GM11168 (cell line): Measurements from ENCODE around the gene GDI1.

ENCODE experiments used
- in situ Hi-C: fragments of 300-500 bp; cut with MboI; formaldehyde crosslinking; loops from one replicate; pipeline ENCODE4 v1.12.0; 2022; ENCODE audit warnings: low sequenced_read_pairs; ENCODE audit not compliant: unreplicated experiment

GDI1 gene

DNA sequence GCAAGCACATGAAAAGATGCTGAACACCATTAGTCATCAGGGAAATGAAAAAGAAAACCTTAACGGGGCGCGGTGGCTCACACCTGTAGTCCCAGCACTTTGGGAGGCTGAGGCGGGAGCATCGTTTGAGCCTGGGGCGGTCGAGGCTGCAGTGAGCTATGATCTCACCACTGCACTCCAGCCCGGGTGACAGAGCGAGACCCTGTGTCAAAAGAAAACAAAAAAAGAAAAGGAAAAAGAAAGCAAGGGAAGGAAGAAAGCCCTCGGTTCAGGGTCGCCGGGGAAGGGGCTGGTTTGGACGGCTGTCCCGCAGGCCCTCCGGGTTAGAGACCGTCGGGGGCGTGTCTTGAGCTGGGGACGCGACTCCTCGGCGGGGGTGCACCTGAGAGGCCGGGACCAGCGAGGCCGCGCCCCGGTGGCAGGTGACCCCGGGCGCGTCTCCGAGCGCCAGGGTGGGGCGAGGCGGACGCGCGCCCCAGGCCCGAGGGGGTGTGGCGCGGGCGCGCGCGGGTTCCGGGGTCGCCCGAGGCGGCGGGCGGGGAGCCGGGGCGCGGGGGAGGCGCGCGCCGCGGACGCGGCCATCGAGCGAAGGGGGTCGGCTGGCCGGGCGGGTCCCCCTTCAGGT, 20.6 kb downstream of the GDI1 start:
- in situ Hi-C loops = no loop called here

DNA sequence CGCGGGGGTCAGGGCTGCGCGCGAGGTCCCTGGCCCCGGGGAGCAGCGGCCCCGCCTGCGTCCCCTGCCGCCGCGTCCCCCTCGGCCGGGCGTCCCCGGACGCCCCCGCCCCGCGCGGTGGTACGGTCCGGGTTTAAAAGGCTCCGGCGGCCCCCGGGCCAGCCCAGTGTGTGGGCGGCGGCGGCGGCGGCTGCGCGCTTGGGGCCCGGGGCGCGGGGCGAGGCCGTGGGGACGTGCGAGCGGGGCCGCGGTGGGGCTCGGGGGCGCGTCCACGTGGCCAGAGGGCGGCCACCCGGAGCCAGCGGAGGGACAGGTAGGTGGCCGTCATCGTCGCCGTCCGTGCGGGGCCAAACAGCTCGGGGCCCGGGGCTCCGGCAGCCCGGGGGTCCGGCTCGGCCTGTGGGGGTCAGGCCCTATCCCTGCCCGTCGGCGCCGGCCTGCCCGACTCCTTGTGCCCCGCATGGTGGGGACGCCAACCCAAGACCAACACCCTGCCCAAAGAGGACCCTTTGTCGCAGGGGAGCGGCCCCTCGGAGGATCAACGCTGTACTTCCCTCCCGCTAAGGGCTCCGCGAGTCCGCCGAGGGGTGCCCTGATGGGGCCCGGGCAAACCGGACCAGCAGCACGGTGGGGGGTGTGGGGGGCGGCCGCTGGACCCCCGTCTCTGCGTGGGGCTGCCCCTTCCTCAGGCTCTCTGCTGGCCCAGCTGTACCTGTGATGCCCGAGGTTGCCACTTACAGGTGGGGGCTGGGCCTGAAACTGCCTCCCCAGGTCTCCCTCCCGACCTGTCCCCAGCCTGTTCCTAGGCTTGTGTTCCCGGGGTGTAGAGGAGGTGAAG, 21.4 kb downstream of the GDI1 start, which contains the start of gene PLXNA3:
PLXNA3 (plus strand) TSS at position 166 of the 838 bp plus-strand sequence. CDS start 1,903 bp downstream, outside the sequence.
- in situ Hi-C loops = no loop called here

GRCh38 chrX:154458954-154459778, 22.2 kb downstream of the GDI1 start:
- in situ Hi-C loops = no loop called here

DNA sequence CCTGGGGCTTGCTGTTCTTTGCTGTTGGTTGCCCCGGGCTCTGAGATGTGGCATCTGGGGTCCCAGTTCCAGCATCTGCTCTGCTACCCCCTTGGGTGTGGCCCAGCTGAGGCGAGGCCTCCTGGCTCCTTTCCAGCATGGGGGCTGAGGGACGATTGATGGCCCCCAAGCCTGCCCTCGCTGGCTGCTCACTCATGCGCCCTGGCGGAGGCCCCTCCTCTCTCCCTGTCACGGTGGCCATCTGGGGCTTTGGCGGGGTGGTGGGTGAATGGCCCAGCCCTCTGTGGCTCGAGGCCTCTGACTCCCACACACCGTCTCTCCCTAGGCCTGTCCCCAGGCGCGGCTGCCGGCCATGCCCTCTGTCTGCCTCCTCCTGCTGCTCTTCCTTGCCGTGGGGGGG, 22.9 kb downstream of the GDI1 start:
- in situ Hi-C loops = no loop called here

- in situ Hi-C loops = no loop called here
Observed at GRCh38 chrX:154460326-154460725, 23.4 kb downstream of the GDI1 start.

- in situ Hi-C loops = no loop called here
Observed at GRCh38 chrX:154462396-154462795, 25.4 kb downstream of the GDI1 start.

DNA sequence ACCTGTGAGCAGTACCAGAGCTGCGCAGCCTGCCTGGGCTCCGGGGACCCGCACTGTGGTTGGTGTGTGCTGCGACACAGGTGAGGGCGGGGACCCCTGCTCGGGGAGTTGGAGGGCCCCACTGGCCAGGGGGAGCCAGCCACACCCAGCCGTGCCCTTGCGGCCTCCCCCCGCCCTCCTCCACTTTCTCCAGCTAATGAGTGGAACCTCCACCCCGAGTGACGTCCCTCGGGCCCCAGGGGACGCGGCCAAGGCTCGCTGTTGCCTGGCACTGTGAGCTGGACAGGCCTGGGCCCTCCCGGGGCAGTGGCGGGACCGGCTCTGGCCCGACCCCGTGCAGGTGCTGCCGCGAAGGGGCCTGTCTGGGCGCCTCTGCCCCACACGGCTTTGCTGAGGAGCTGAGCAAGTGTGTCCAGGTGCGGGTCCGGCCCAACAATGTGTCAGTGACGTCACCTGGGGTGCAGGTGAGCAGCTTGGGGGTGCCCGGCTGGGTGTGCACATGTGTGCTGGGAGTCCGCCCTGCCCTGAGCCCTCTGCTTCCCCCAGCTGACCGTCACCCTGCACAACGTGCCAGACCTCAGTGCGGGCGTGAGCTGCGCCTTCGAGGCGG, 26.8 kb downstream of the GDI1 start:
- in situ Hi-C loops = no loop called here

DNA sequence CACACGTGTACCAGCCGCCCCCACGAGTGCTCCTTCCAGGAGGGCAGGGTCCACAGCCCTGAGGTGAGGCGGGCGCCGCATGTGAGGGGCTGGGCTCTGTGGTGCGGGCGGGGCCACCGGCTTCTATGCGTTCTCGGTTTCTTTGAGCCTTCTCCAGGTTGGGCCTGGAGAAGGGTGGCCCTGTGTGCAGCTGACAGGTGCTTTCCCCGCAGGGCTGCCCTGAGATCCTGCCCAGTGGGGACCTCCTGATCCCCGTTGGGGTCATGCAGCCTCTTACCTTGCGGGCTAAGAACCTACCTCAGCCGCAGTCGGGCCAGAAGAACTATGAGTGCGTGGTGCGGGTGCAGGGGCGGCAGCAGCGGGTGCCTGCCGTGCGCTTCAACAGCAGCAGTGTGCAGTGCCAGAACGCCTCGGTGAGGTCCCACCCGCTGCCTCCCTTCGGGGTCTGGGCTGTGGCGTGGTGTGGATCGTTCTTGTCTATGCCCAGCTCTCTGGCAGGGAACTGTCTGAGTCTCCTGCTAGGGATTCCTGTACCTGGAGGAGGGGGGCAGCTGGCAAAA, 27.9 kb downstream of the GDI1 start:
- in situ Hi-C loops = no loop called here

DNA sequence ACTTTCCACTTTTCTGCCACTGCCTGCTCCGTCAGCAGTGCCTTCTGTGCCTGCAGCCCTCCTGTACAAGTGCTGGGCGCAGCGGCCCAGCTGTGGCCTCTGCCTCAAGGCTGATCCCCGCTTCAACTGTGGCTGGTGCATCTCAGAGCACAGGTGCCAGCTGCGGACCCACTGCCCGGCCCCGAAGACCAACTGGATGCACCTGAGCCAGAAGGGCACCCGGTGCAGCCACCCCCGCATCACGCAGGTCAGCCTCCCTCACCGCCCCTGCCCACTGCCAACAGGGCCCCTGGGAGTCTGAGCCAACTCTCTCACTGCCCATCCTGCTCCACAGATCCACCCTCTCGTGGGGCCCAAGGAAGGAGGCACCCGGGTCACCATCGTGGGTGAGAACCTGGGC, 28.6 kb downstream of the GDI1 start:
- in situ Hi-C loops = no loop called here

DNA sequence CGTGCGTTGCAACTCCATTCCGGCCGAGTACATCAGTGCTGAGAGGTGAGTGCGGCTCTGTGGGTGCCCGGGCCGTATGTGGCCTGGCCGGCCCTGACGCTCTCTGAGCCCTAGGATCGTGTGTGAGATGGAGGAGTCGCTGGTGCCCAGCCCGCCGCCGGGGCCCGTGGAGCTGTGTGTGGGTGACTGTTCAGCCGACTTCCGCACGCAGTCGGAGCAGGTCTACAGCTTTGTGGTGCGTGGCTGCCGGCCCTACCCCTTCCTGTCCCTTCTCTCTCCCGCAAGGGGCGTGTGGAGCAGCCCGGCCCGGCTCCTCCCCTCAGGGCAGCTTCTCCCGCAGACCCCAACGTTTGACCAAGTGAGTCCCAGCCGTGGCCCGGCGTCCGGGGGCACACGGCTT, 29.1 kb downstream of the GDI1 start:
- in situ Hi-C loops = no loop called here

- in situ Hi-C loops = no loop called here
Observed at GRCh38 chrX:154466907-154467306, 30.0 kb downstream of the GDI1 start.

DNA sequence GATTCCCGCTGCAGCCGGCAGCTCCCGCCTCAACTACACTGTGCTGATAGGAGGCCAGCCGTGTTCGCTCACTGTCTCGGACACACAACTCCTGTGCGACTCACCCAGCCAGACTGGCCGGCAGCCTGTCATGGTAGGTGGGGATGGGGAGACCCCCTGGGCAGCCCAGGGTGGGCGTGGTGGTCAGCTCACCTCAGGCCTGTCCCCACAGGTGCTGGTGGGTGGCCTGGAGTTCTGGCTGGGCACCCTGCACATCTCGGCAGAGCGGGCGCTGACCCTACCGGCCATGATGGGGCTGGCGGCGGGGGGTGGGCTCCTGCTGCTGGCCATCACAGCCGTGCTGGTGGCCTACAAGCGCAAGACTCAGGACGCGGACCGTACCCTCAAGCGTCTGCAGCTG, 30.6 kb downstream of the GDI1 start:
- in situ Hi-C loops = no loop called here

GRCh38 chrX:154468217-154468616, 31.3 kb downstream of the GDI1 start:
- in situ Hi-C loops = no loop called here

DNA sequence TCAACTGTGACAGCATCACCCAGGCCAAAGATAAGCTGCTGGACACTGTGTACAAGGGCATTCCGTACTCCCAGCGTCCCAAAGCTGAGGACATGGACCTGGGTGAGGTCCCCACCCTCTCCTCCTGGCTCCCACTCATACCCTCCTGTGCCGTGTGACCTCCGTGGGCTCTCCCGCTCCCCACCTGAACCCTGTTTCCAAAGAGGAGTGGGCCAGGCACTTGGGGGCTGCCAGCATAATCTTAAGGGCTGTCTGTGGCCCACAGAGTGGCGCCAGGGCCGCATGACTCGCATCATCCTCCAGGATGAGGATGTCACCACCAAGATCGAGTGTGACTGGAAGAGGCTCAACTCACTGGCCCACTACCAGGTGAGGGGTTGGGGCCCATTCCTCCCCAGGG, 32.2 kb downstream of the GDI1 start:
- in situ Hi-C loops = no loop called here

GRCh38 chrX:154469880-154470279, 32.9 kb downstream of the GDI1 start:
- in situ Hi-C loops = no loop called here

GRCh38 chrX:154470434-154470833, 33.5 kb downstream of the GDI1 start:
- in situ Hi-C loops = no loop called here

- in situ Hi-C loops = no loop called here
Observed at GRCh38 chrX:154470914-154471568, 34.1 kb downstream of the GDI1 start.

DNA sequence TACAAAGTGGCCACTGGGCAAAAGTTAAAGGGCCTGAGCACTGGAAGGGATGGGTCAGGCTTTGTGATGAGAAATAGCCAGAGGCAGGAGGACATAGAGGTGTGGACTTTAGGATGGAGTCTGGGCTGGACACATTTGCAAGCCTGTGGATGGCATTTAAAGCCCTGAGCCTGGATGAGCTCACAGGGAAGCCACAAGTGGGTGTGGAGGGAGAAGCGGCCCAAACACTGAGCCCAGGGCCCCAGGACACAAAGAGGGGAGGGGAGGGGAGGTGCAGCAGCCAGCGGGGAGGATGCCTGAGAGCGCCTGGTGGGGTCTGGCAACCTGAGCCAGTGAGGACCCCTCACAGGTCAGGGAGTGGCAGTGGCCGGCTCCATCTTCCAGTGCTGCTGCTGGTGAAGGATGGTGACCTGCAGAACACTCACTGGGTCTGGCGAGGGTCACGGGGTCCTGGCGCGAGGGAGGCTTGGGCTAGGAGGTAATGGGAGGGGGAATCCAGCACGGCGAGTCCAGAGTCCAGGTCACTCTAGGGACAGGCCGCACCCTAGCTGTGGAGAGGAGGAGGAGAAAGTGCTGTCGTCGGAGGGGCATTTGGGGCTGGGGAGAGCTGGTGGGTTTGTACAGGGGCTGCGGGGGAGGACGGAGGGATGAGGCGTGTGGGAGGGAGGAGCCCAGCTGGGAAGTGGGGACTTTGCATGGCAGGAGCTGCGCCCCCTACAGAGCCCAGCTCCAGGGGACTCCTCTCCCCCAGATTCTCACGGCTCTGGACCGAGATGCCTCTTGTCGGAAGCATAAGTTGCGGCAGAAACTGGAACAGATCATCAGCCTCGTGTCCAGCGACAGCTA, 35.1 kb downstream of the GDI1 start:
- in situ Hi-C loops = no loop called here
